A673 (cell line): ENCODE results near the gene TRPC4AP. TPM values are rescaled to one million over a fixed set of nuclear protein-coding genes. Genes with fewer than 3 reads are reported as not detected.

Source experiments
- BruUV-seq: library from RNA; stranded (reverse); fragments of 400-500 nt; replicated peaks from 2 replicates; lab custom pipeline; 2021; lab: Mats Ljungman, UMichigan
- CTCF ChIA-PET: fragments of 300-600 bp; sonication (Branson Sonifier 250); formaldehyde crosslinking; loops from one replicate; lab custom pipeline; 2022; ENCODE audit warnings: antibody characterized with exemption; lab: Charles Lee
- POLR2A ChIA-PET: fragments of 300-600 bp; sonication (Branson Sonifier 250); formaldehyde crosslinking; loops from one replicate; lab custom pipeline; 2022; ENCODE audit warnings: antibody characterized with exemption; ENCODE audit not compliant: low non-redundant PET; lab: Charles Lee
- DNase-seq: peaks from one replicate; pipeline ENCODE4 v3.0.0-alpha.2; 2015; ENCODE audit warnings: low spot score
- H3K27ac ChIP-seq: fragments of 200-600 bp; sonication (generic); 2 replicates; pipeline ENCODE4 v1.5.1; 2016; ENCODE audit warnings: mixed run types, low read depth, mild to moderate bottlenecking, mixed read lengths, antibody characterized with exemption, low read length; ENCODE audit not compliant: poor library complexity, severe bottlenecking
- H3K27me3 ChIP-seq: fragments of 200-600 bp; sonication (generic); replicated peaks from 2 replicates; pipeline ENCODE4 v1.6.1; 2017; ENCODE audit warnings: mixed run types, low read depth, mild to moderate bottlenecking, mixed read lengths, antibody characterized with exemption, low read length; ENCODE audit not compliant: insufficient read depth, poor library complexity
- H3K36me3 ChIP-seq: fragments of 200-600 bp; sonication (generic); 2 replicates; pipeline ENCODE4 v1.6.1; 2016; ENCODE audit warnings: mixed run types, mild to moderate bottlenecking, mixed read lengths, antibody characterized with exemption, low read length; ENCODE audit not compliant: insufficient read depth, poor library complexity, severe bottlenecking
- H3K4me1 ChIP-seq: fragments of 200-600 bp; sonication (generic); 2 replicates; pipeline ENCODE4 v1.6.1; 2017; ENCODE audit warnings: mixed run types, mild to moderate bottlenecking, mixed read lengths, antibody characterized with exemption, low read length; ENCODE audit not compliant: insufficient read depth, poor library complexity, severe bottlenecking
- H3K4me3 ChIP-seq: fragments of 200-600 bp; sonication (generic); 2 replicates; pipeline ENCODE4 v1.5.1; 2016; ENCODE audit warnings: low read depth, mixed run types, mild to moderate bottlenecking, mixed read lengths, low read length; ENCODE audit not compliant: poor library complexity, severe bottlenecking
- H3K9me3 ChIP-seq: fragments of 200-600 bp; sonication (generic); 2 replicates; pipeline ENCODE4 v1.6.1; 2016; ENCODE audit warnings: mixed run types, low read depth, mild to moderate bottlenecking, mixed read lengths, antibody characterized with exemption, low read length; ENCODE audit not compliant: poor library complexity, severe bottlenecking
- EZH2 ChIP-seq: fragments of 200-600 bp; sonication (generic); IDR thresholded peaks from 2 replicates; pipeline ENCODE4 v1.6.1; 2017; ENCODE audit warnings: borderline replicate concordance, low read depth, mild to moderate bottlenecking, mixed read lengths, antibody characterized with exemption, low read length; ENCODE audit not compliant: poor library complexity, severe bottlenecking
- intact Hi-C: fragments of 100-400 bp; cut with micrococcal nuclease; formaldehyde crosslinking; loops from one replicate; pipeline ENCODE4 v1.10.0; 2022; ENCODE audit not compliant: unreplicated experiment
- total RNA-seq: library from RNA; stranded (reverse); gene quantifications from 2 replicates; pipeline ENCODE4 v1.2.3, GENCODE V29; 2021
- TF ChIP-seq, protein P1 (sequence below): fragments of 300-800, 200-600 bp; sonication (generic); conservative IDR thresholded peaks from 2 replicates; pipeline ENCODE4 v1.5.1; 2017; ENCODE audit warnings: low read depth, mild to moderate bottlenecking, antibody characterized with exemption, low read length, moderate library complexity, mixed read lengths

Gene TRPC4AP
- total RNA-seq, 1 experiment from 2014 or later = 34.6 TPM

DNA sequence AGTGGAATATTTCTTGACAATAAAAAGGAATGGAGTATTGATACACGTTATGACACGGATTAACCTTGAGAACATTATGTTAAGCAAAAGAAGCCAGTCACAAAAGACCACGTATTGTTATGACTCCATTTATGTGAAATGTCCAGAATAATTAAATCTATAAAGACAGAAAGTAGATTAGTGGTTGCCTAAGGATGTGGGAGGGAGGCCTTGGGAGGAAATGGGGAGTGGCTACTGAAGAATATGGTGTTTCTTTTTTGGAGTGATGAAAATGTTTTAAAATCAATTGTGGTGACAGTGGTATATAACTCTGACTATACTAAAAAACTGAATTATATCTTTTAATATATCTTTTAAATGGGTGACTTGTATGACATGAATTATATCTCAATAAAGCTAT lies 30.1 kb downstream of the TRPC4AP start:
- intact Hi-C loops = no loop called here
- DNase-seq = no peak
- H3K4me1 ChIP-seq = peaks cover 13% of the 10 kb centered on the region
- no peak for TF ChIP-seq EZH2
- TF ChIP-seq, protein P1, sequence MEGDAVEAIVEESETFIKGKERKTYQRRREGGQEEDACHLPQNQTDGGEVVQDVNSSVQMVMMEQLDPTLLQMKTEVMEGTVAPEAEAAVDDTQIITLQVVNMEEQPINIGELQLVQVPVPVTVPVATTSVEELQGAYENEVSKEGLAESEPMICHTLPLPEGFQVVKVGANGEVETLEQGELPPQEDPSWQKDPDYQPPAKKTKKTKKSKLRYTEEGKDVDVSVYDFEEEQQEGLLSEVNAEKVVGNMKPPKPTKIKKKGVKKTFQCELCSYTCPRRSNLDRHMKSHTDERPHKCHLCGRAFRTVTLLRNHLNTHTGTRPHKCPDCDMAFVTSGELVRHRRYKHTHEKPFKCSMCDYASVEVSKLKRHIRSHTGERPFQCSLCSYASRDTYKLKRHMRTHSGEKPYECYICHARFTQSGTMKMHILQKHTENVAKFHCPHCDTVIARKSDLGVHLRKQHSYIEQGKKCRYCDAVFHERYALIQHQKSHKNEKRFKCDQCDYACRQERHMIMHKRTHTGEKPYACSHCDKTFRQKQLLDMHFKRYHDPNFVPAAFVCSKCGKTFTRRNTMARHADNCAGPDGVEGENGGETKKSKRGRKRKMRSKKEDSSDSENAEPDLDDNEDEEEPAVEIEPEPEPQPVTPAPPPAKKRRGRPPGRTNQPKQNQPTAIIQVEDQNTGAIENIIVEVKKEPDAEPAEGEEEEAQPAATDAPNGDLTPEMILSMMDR = no peak
- no TSS peak for BruUV-seq
- ChIA-PET CTCF (no interaction called here), POLR2A (no interaction called here)
- no peak overlapping the region for H3K4me3 ChIP-seq
- H3K27ac ChIP-seq = no peak overlapping the region
- H3K27me3 ChIP-seq = no peaks in the 10 kb centered on the region
- no peaks in the 10 kb centered on the region for H3K36me3 ChIP-seq
- H3K9me3 ChIP-seq = no peaks in the 10 kb centered on the region

DNA sequence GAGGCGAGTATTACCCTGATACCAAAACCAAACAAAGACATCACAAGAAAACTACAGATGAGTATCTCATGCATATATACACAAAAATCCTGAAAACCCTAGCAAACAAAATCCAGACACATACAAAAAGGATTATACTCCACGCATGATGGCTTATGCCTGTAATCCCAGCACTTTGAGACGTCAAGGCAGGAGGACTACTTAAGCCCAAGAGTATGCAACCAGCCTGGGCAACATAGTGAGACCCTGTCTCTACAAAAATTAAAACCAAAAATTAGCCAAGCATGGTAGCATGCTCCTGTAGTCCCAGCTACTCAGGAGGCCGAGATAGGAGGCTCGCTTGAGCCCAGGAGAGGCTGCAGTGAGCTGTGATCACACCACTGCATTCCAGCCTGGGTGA lies 32.4 kb downstream of the TRPC4AP start:
- BruUV-seq = no TSS peak
- DNase-seq = no peak
- no peak overlapping the region for H3K27ac ChIP-seq
- no peak for TF ChIP-seq EZH2
- POLR2A ChIA-PET = no interaction called here
- peaks cover 8% of the 10 kb centered on the region for H3K4me1 ChIP-seq
- no peaks in the 10 kb centered on the region for H3K9me3 ChIP-seq
- no peak overlapping the region for H3K4me3 ChIP-seq
- no peaks in the 10 kb centered on the region for H3K27me3 ChIP-seq
- intact Hi-C loops = no loop called here
- CTCF ChIA-PET = no interaction called here
- H3K36me3 ChIP-seq = no peaks in the 10 kb centered on the region

DNA sequence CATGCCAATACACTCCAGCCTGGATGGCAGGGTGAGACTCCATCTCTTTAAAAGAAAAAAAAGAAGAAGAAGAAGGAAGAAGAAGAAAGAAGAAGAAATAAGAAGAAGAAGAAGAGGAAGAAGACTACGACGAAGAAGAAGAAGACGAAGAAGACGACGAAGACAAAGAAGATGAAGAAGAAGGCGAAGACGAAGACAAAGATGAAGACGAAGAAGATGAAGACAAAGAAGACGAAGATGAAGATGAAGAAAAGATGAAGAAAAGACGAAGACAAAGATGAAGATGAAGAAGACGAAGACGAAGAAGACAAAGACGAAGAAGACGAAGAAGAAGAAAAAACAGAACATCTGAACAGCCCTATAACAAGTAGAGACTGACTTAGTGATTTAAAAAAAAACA lies 33.0 kb downstream of the TRPC4AP start:
- no peaks in the 10 kb centered on the region for H3K9me3 ChIP-seq
- BruUV-seq = no TSS peak
- no peaks in the 10 kb centered on the region for H3K27me3 ChIP-seq
- TF ChIP-seq, protein P1 = no peak
- no peak for TF ChIP-seq EZH2
- no peak for DNase-seq
- H3K4me1 ChIP-seq = peaks cover 4% of the 10 kb centered on the region
- ChIA-PET CTCF (no interaction called here), POLR2A (no interaction called here)
- H3K27ac ChIP-seq = no peak overlapping the region
- no peak overlapping the region for H3K4me3 ChIP-seq
- no peaks in the 10 kb centered on the region for H3K36me3 ChIP-seq
- intact Hi-C loops = no loop called here

DNA sequence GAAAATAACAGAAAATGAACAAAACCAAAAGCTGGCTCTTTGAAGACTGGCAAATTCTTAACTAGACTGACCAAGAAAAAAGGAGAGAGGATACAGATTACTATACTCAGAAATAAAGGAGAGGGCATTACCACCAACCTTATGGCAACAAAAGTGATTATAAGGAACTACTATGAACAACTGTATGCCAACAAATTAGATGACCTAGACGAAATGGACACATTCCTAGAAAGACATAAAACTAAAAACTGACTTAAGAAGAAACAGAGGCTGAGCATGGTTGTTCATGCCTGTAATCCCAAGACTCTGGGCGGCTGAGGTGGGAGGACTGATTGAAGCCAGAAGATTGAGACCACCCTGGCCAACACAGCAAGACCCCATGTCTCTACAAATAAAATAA lies 33.5 kb downstream of the TRPC4AP start:
- no peak overlapping the region for H3K4me3 ChIP-seq
- BruUV-seq = no TSS peak
- ChIA-PET CTCF (no interaction called here), POLR2A (no interaction called here)
- no peak for DNase-seq
- no peak for TF ChIP-seq EZH2
- TF ChIP-seq, protein P1 = no peak
- intact Hi-C loops = no loop called here
- no peaks in the 10 kb centered on the region for H3K9me3 ChIP-seq
- H3K36me3 ChIP-seq = no peaks in the 10 kb centered on the region
- H3K4me1 ChIP-seq = peaks cover 4% of the 10 kb centered on the region
- no peaks in the 10 kb centered on the region for H3K27me3 ChIP-seq
- no peak overlapping the region for H3K27ac ChIP-seq
